Heart left ventricle (tissue), 16 donors: ENCODE results near the gene DRD4. TPM values are rescaled to one million over a fixed set of nuclear protein-coding genes. Genes with fewer than 3 reads are reported as not detected.

Experiments
- ATAC-seq, 4 donors: fragments of 200-7000 bp; cut with Tn5 transposase; one replicate each; pipeline ENCODE4 v1.9.1; 2020 to 2022; ENCODE audit warnings: moderate library complexity in 4 of 4, mild to moderate bottlenecking in 3 of 4, moderate number of reproducible peaks in 1 of 4
- DNase-seq, 5 donors: peaks; one replicate each; pipeline ENCODE4 v3.0.0-alpha.2; 2020
- H3K27ac ChIP-seq, 12 donors: fragments of 200-600 bp; sonication (generic) in 4 of 12; one replicate each; pipeline versions ENCODE4 v1.5.0 to v1.8.0; 2016 to 2022; ENCODE audit warnings: mild to moderate bottlenecking in 2 of 12
- H3K27me3 ChIP-seq, 9 donors: fragments of 200-600 bp; sonication (generic) in 2 of 9; one replicate each; pipeline versions ENCODE4 v1.5.1 to v1.8.0; 2016 to 2022; ENCODE audit warnings: mild to moderate bottlenecking in 3 of 9
- H3K36me3 ChIP-seq, 9 donors: fragments of 200-600 bp; sonication (generic) in 2 of 9; one replicate each; pipeline versions ENCODE4 v1.5.0 to v1.8.0; 2018 to 2022; ENCODE audit warnings: mild to moderate bottlenecking in 2 of 9
- H3K4me1 ChIP-seq, 12 donors: fragments of 200-600 bp; sonication (generic) in 4 of 12; one replicate each; pipeline versions ENCODE4 v1.5.0 to v1.8.0; 2016 to 2022; ENCODE audit warnings: mild to moderate bottlenecking in 3 of 12
- H3K4me3 ChIP-seq, 12 donors: fragments of 200-600 bp; sonication (generic) in 4 of 12; one replicate each; pipeline versions ENCODE4 v1.5.0 to v1.8.0; 2017 to 2022; ENCODE audit warnings: mild to moderate bottlenecking in 9 of 12, moderate library complexity in 4 of 12
- H3K9me3 ChIP-seq, 12 donors: fragments of 200-600 bp; sonication (generic) in 4 of 12; one replicate each; pipeline versions ENCODE4 v1.5.0 to v1.8.0; 2016 to 2022; ENCODE audit warnings: mild to moderate bottlenecking in 1 of 12
- CTCF ChIP-seq, 12 donors: fragments of 200-600 bp; sonication (generic) in 4 of 12; IDR thresholded peaks; one replicate each; pipeline versions ENCODE4 v1.5.0 to v1.8.0; 2018 to 2022; ENCODE audit warnings: antibody characterized with exemption in 12 of 12, mild to moderate bottlenecking in 5 of 12
- POLR2A ChIP-seq, 2 donors: fragments of 450-650 bp; IDR thresholded peaks; one replicate each; pipeline ENCODE4 v1.6.1; 2017; ENCODE audit warnings: antibody characterized with exemption in 2 of 2, mild to moderate bottlenecking in 2 of 2, moderate library complexity in 2 of 2
- WGBS, 4 donors: extraction: QIAGEN DNeasy Blood & Tissue Kit in 2 of 4; methylation state at CpG; one replicate each; pipeline versions ENCODE4 v1.1.5 to v1.1.7; 2013 to 2018; 5-methylcytosine and 5-hydroxymethylcytosine counted together
- intact Hi-C, 10 donors: fragments of 100-400 bp; cut with DNase I; formaldehyde crosslinking; loops; one replicate each; pipeline versions ENCODE4 v1.11.1 to v1.14.2; 2022
- long read RNA-seq, 3 donors: library from polyadenylated mRNA; unstranded; transcript quantifications; one replicate each; pipeline ENCODE4 v2.0.0, GENCODE V29; 2020 to 2021
- polyA plus RNA-seq, 2 donors: library from polyadenylated mRNA; stranded (reverse); fragments of 200-250 nt; gene quantifications; one replicate each; pipeline ENCODE4 v1.2.3, GENCODE V29; 2013
- total RNA-seq, 9 donors: library from RNA; depleted of rRNA in 2 of 9; stranded (reverse); fragments of >200 nt in 2 of 9; fragmentation: NEBNext Ultra II Directional in 3 of 9; extraction: Animal tissue kit (Norgen Biotek cat#: 25700) in 3 of 9; gene quantifications; one replicate each; pipeline versions ENCODE4 v1.1.0 to v1.2.4, GENCODE V29; 2016 to 2023
- donor health status: ischemic (EF 13 %, LVEDD 7.1; RV severe dilation, severe dysfunction).
- donor health status: healthy with polysubstance abuse.
- donor health status: DM: no; HTN: yes; CAD: no.
- donor health status: DM: no; HTN: no; CAD: no.
- donor health status: ischemic (EF 25% LVEDD 6.9; RV normal size, moderate dysfunction).
- donor health status: ischemic (EF 25% LVEDD 5.7; RV mildly dilated, moderate dysfunction).
- donor health status: healthy.
- donor health status: DM: yes; HTN: yes; CAD: no.
- donor health status: ischemic (EF 35%, LVEDD 5.7; RV mildly dilated, moderate dysfunction).
- donor health status: nonischemic (EF 11% LVEDD 7.7; RV severe dilation, severe dysfunction).
- donor health status: DM: yes; HTN: yes; CAD: no.
- donor health status: PGD.
- donor health status: ischemic (EF 29% LVEDD 5.4; RV normal size, mild dysfunction).
- donor health status: nonischemic (EF 23%, LVEDD 6.1; RV moderate dilation, normal function).

DRD4 gene
- total RNA-seq (1 to 10 TPM in 1 of 9 donors, under 1 TPM in 5, not detected in 3; 0.20 to 1.0 (median 0.48) TPM), polyA plus RNA-seq (under 1 TPM in 1 of 2 donors, not detected in 1; 0.07 TPM)
- long read RNA-seq, donor 1 = 0 reads
- long read RNA-seq, donor 2 = 0 reads
- long read RNA-seq, donor 3 = 0 reads

DNA sequence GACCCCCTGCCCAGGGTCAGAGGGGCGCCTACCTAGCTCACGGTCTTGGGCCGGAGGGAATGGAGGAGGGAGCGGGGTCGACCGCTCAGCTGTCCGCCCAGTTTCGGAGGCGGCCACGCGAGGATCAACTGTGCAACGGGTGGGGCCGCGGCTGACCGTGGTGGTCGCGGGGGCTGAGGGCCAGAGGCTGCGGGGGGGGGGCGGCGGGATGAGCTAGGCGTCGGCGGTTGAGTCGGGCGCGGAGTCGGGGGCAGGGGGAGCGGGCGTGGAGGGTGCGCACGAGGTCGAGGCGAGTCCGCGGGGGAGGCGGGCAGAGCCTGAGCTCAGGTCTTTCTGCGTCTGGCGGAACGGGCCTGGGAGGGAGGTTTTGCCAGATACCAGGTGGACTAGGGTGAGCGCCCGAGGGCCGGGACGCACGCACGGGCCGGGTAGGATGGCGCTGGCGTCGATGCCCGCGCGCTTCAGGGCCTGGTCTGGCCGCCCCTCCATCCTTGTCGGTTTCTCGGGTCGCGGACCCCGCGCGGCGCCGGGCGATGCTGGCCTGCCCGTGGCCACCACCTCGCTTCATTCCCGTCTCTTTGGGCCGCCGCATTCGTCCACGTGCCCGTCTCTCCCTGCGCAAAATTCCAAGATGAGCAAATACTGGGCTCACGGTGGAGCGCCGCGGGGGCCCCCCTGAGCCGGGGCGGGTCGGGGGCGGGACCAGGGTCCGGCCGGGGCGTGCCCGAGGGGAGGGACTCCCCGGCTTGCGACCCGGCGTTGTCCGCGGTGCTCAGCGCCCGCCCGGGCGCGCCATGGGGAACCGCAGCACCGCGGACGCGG, at the start of gene DRD4:
Gene DRD4 (plus strand): TSS at position 759 of the 822 bp plus-strand sequence. CDS start 36 bp downstream, at position 795.
- DNase-seq (no peak), ATAC-seq (peak in 2 of 4 donors; percentile 54 to 68)
- Histone ChIP-seq H3K4me1 (peaks cover 0 to 39% (median 11%) of the 10 kb centered on the region in 12 donors), H3K9me3 (no peaks in the 10 kb centered on the region), H3K4me3 (peak within 1 kb of the TSS in 8 of 12 donors; percentile 18 to 44 (median 35)), H3K27me3 (peaks cover 19 to 50% (median 33%) of the 10 kb centered on the region in 9 donors), H3K36me3 (peaks cover 0 to 3% (median 0%) of the 10 kb centered on the region in 9 donors), H3K27ac (no peak within 1 kb of the TSS)
- TF ChIP-seq CTCF (IDR thresholded peaks at IDR 0.05) = no peak
- TF ChIP-seq POLR2A (IDR thresholded peaks at IDR 0.05) = no peak
- WGBS, 4 donors = 6 to 14% (median 12%) methylated on average over 30 to 100 of the region's 100 CpGs
- intact Hi-C loops = no loop called here

- peaks cover 0 to 91% (median 85%) of the 10 kb centered on the region in 9 donors for H3K36me3 ChIP-seq
These were observed 49.5 kb upstream of the DRD4 start for GRCh38 chr11:587546-587945.

GRCh38 chr11:587978-588380, 49.1 kb upstream of the DRD4 start:
- TF ChIP-seq CTCF (IDR thresholded peaks at IDR 0.05) = no peak
- TF ChIP-seq POLR2A (IDR thresholded peaks at IDR 0.05) = no peak
- intact Hi-C loops = no loop called here
- Histone ChIP-seq H3K27me3 (no peaks in the 10 kb centered on the region), H3K27ac (peak overlapping the region in 1 of 12 donors; percentile 56), H3K4me3 (no peak overlapping the region), H3K36me3 (peaks cover 0 to 91% (median 86%) of the 10 kb centered on the region in 9 donors), H3K9me3 (no peaks in the 10 kb centered on the region), H3K4me1 (peaks cover 0 to 16% (median 0%) of the 10 kb centered on the region in 12 donors)
- WGBS, 4 donors = 68 to 78% (median 72%) methylated on average over 6 of the region's 6 CpGs
- ATAC-seq (peak in 2 of 4 donors; percentile 47 to 67), DNase-seq (peak in 2 of 5 donors; percentile 58 to 61)

More at GRCh38 chr11:587546-587945, 49.5 kb upstream of the DRD4 start:
- intact Hi-C loops = no loop called here
- H3K9me3 ChIP-seq = no peaks in the 10 kb centered on the region
- DNase-seq (no peak), ATAC-seq (peak in 1 of 4 donors; percentile 21)
- peak overlapping the region in 1 of 12 donors; percentile 56 for H3K27ac ChIP-seq
- H3K27me3 ChIP-seq = no peaks in the 10 kb centered on the region
- WGBS, 4 donors = 82 to 92% (median 86%) methylated on average over 8 of the region's 8 CpGs
- peaks cover 0 to 16% (median 0%) of the 10 kb centered on the region in 12 donors for H3K4me1 ChIP-seq
- no peak overlapping the region for H3K4me3 ChIP-seq
- TF ChIP-seq POLR2A (IDR thresholded peaks at IDR 0.05) = no peak
- TF ChIP-seq CTCF (IDR thresholded peaks at IDR 0.05) = no peak

DNA sequence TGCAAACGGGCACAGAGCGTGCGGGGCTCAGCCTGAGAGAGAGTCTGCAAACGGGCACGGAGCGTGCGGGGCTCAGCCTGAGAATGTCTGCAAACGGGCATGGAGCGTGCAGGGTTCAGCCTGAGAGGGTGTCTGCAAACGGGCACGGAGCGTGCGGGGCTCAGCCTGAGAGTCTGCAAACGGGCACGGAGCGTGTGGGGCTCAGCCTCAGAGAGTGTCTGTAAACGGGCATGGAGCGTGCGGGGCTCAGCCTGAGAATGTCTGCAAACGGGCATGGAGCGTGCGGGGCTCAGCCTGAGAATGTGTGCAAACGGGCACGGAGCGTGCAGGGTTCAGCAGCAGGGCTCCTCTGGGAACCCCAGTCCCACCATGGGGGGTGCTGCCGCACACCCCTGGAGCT, 47.3 kb upstream of the DRD4 start:
- no peak for ATAC-seq
- Histone ChIP-seq H3K27me3 (no peaks in the 10 kb centered on the region), H3K9me3 (no peaks in the 10 kb centered on the region), H3K4me1 (peaks cover 0 to 16% (median 0%) of the 10 kb centered on the region in 12 donors), H3K4me3 (no peak overlapping the region), H3K27ac (no peak overlapping the region), H3K36me3 (peaks cover 0 to 91% (median 86%) of the 10 kb centered on the region in 9 donors)
- 93 to 95% (median 93%) methylated on average over 24 to 26 of the region's 26 CpGs for WGBS, 4 donors
- no peak for DNase-seq
- intact Hi-C loops = no loop called here
- no peak for TF ChIP-seq POLR2A (IDR thresholded peaks at IDR 0.05)
